IMR-90 (cell line): ENCODE data around the gene GRK5. TPM values are rescaled to one million over a fixed set of nuclear protein-coding genes. Genes with fewer than 3 reads are reported as not detected.

Experiments
- ATAC-seq: fragments of 200-7000 bp; cut with Tn5 transposase; 2 replicates; pipeline ENCODE4 v1.9.1; 2020; ENCODE audit warnings: low read depth, mild to moderate bottlenecking, moderate library complexity
- BruUV-seq: library from RNA; stranded (reverse); fragments of 400-500 nt; replicated peaks from 2 replicates; lab custom pipeline; 2021; lab: Mats Ljungman, UMichigan
- CTCF ChIA-PET: fragments of 300-600 bp; formaldehyde crosslinking; extraction: SDS; loops from one replicate; lab custom pipeline; 2021; ENCODE audit warnings: antibody characterized with exemption; lab: Yijun Ruan, JAX
- POLR2A ChIA-PET: fragments of 300-600 bp; sonication (Branson Sonifier 250); formaldehyde crosslinking; loops from one replicate; lab custom pipeline; 2022; ENCODE audit warnings: antibody characterized with exemption; ENCODE audit not compliant: unreplicated experiment; lab: Charles Lee
- DNase-seq: peaks from one replicate; pipeline ENCODE4 v3.0.0; 2013
- H2AFZ ChIP-seq: replicated peaks from 2 replicates; pipeline ENCODE3; 2013; ENCODE audit warnings: low read length, mild to moderate bottlenecking; ENCODE audit not compliant: poor library complexity
- H2AK5ac ChIP-seq: 2 replicates; pipeline ENCODE4 v1.6.1; 2013; ENCODE audit warnings: low read depth, low read length, inconsistent platforms
- H2AK9ac ChIP-seq: replicated peaks from 2 replicates; pipeline ENCODE3; 2013; ENCODE audit warnings: mild to moderate bottlenecking, low read depth, low read length, moderate library complexity; ENCODE audit not compliant: poor library complexity
- H2BK120ac ChIP-seq: 2 replicates; pipeline ENCODE4 v1.6.1; 2013; ENCODE audit warnings: low read depth, low read length, inconsistent platforms
- H2BK15ac ChIP-seq: 3 replicates; pipeline ENCODE4 v1.6.1; 2013; ENCODE audit warnings: low read depth, low read length, inconsistent platforms
- H2BK20ac ChIP-seq: 2 replicates; pipeline ENCODE4 v1.6.1; 2013; ENCODE audit warnings: low read depth, mild to moderate bottlenecking, inconsistent platforms, low read length, moderate library complexity
- H2BK5ac ChIP-seq: 2 replicates; pipeline ENCODE4 v1.6.1; 2013; ENCODE audit warnings: mild to moderate bottlenecking, low read depth, low read length, inconsistent platforms; ENCODE audit not compliant: poor library complexity, severe bottlenecking
- H3K14ac ChIP-seq: replicated peaks from 2 replicates; pipeline ENCODE4 v1.6.1; 2013; ENCODE audit warnings: low read depth, low read length, inconsistent platforms
- H3K18ac ChIP-seq: 2 replicates; pipeline ENCODE4 v1.6.1; 2013; ENCODE audit warnings: low read depth, low read length, control low read depth
- H3K23ac ChIP-seq: 2 replicates; pipeline ENCODE4 v1.6.1; 2013; ENCODE audit warnings: low read depth, low read length, inconsistent platforms
- H3K27ac ChIP-seq: 2 replicates; pipeline ENCODE4 v1.5.1; 2013; ENCODE audit warnings: mild to moderate bottlenecking, control low read depth, low read length; ENCODE audit not compliant: insufficient read depth
- H3K27me3 ChIP-seq: 2 replicates; pipeline ENCODE4 v1.6.1; 2013; ENCODE audit warnings: low read length; ENCODE audit not compliant: control insufficient read depth, insufficient read depth
- H3K36me3 ChIP-seq: 2 replicates; pipeline ENCODE4 v1.6.1; 2013; ENCODE audit warnings: low read length, mixed read lengths; ENCODE audit not compliant: control insufficient read depth, insufficient read depth
- H3K4ac ChIP-seq: 2 replicates; pipeline ENCODE4 v1.6.1; 2013; ENCODE audit warnings: low read depth, low read length, inconsistent platforms
- H3K4me1 ChIP-seq: 2 replicates; pipeline ENCODE4 v1.6.1; 2013; ENCODE audit warnings: low read length, mixed read lengths; ENCODE audit not compliant: control insufficient read depth, insufficient read depth
- H3K4me2 ChIP-seq: 2 replicates; pipeline ENCODE4 v1.6.1; 2013; ENCODE audit warnings: low read depth, mild to moderate bottlenecking, control low read depth, low read length, moderate library complexity
- H3K4me3 ChIP-seq: 2 replicates; pipeline ENCODE4 v1.5.1; 2013; ENCODE audit warnings: low read depth, mild to moderate bottlenecking, control low read depth, low read length, moderate library complexity; ENCODE audit not compliant: insufficient read depth
- H3K56ac ChIP-seq: 2 replicates; pipeline ENCODE4 v1.6.1; 2013; ENCODE audit warnings: low read length, inconsistent platforms; ENCODE audit not compliant: insufficient read depth; ENCODE audit errors: extremely low read depth
- H3K79me1 ChIP-seq, 2 experiments: 2 replicates each; pipeline ENCODE4 v1.6.1; 2013; ENCODE audit warnings: low read length in 2 of 2, inconsistent platforms in 1 of 2, low read depth in 1 of 2
- H3K9ac ChIP-seq: 2 replicates; pipeline ENCODE4 v1.6.1; 2013; ENCODE audit warnings: low read depth, low read length, control low read depth
- H3K9me1 ChIP-seq: 2 replicates; pipeline ENCODE4 v1.6.1; 2013; ENCODE audit warnings: low read length, inconsistent platforms; ENCODE audit not compliant: insufficient read depth
- H3K9me3 ChIP-seq: 2 replicates; pipeline ENCODE4 v1.6.1; 2013; ENCODE audit warnings: low read length; ENCODE audit not compliant: control insufficient read depth, insufficient read depth
- H4K20me1 ChIP-seq: 2 replicates; pipeline ENCODE4 v1.6.1; 2013; ENCODE audit warnings: low read length, inconsistent platforms; ENCODE audit not compliant: insufficient read depth
- H4K5ac ChIP-seq: 2 replicates; pipeline ENCODE4 v1.6.1; 2013; ENCODE audit warnings: mild to moderate bottlenecking, low read depth, low read length, control low read depth
- H4K8ac ChIP-seq, 2 experiments: 2 replicates each; pipeline ENCODE4 v1.6.1; 2013; ENCODE audit warnings: low read depth in 2 of 2, low read length in 2 of 2, control low read depth in 1 of 2, inconsistent platforms in 1 of 2
- H4K91ac ChIP-seq: 2 replicates; pipeline ENCODE4 v1.6.1; 2013; ENCODE audit warnings: low read depth, low read length, inconsistent platforms; ENCODE audit not compliant: insufficient read depth
- BHLHE40 ChIP-seq: fragments of 150-350 bp; IDR thresholded peaks from 2 replicates; pipeline ENCODE4 v1.6.1; 2016; ENCODE audit warnings: mild to moderate bottlenecking, low read depth, low read length
- CEBPB ChIP-seq: IDR thresholded peaks from 2 replicates; pipeline ENCODE4 v1.6.1; 2012; ENCODE audit warnings: low read depth, low read length, improper control_type of control experiment
- CHD1 ChIP-seq: IDR thresholded peaks from 2 replicates; pipeline ENCODE4 v1.6.1; 2012; ENCODE audit warnings: low read depth, low read length, improper control_type of control experiment
- FOS ChIP-seq: fragments of 150-350 bp; IDR thresholded peaks from 2 replicates; pipeline ENCODE4 v1.6.1; 2016; ENCODE audit warnings: low read depth, low read length
- MAFK ChIP-seq: IDR thresholded peaks from 2 replicates; pipeline ENCODE4 v1.6.1; 2012; ENCODE audit warnings: low read depth, low read length, improper control_type of control experiment
- MAZ ChIP-seq: IDR thresholded peaks from 2 replicates; pipeline ENCODE4 v1.6.1; 2012; ENCODE audit warnings: low read depth, mild to moderate bottlenecking, low read length, improper control_type of control experiment, moderate library complexity, borderline replicate concordance
- MXI1 ChIP-seq: IDR thresholded peaks from 2 replicates; pipeline ENCODE4 v1.6.1; 2012; ENCODE audit warnings: low read depth, mild to moderate bottlenecking, low read length, moderate library complexity, borderline replicate concordance
- NFE2L2 ChIP-seq: fragments of 150-350 bp; IDR thresholded peaks from 2 replicates; pipeline ENCODE4 v1.6.1; 2016; ENCODE audit warnings: low read depth, mild to moderate bottlenecking, low read length
- POLR2A ChIP-seq: IDR thresholded peaks from 2 replicates; pipeline ENCODE4 v1.6.1; 2012; ENCODE audit warnings: mild to moderate bottlenecking, low read depth, low read length
- RAD21 ChIP-seq: IDR thresholded peaks from 2 replicates; pipeline ENCODE4 v1.6.1; 2012; ENCODE audit warnings: low read length, improper control_type of control experiment
- RCOR1 ChIP-seq: IDR thresholded peaks from 2 replicates; pipeline ENCODE4 v1.6.1; 2012; ENCODE audit warnings: mild to moderate bottlenecking, low read length, improper control_type of control experiment; ENCODE audit not compliant: insufficient replicate concordance
- RFX5 ChIP-seq: IDR thresholded peaks from 2 replicates; pipeline ENCODE4 v1.8.0; 2012; ENCODE audit warnings: low read depth, mild to moderate bottlenecking, low read length, moderate library complexity
- SMC3 ChIP-seq: fragments of 150-350 bp; IDR thresholded peaks from 2 replicates; pipeline ENCODE4 v1.6.1; 2016; ENCODE audit warnings: low read depth, mild to moderate bottlenecking, antibody characterized with exemption, low read length, moderate library complexity
- WGBS, 2 experiments: methylation state at CpG; one replicate each; pipeline versions ENCODE4 v1.1.5 to v1.1.7; 2013; ENCODE audit warnings: missing lambda C conversion rate in 2 of 2; ENCODE audit not compliant: insufficient read length in 1 of 2; ENCODE audit errors: extremely low coverage in 2 of 2; 5-methylcytosine and 5-hydroxymethylcytosine counted together
- dilution Hi-C: fragments of 300-500 bp; cut with HindIII; formaldehyde crosslinking; loops from one replicate; pipeline ENCODE4 v1.14.3; 2018; ENCODE audit warnings: low sequenced_read_pairs; ENCODE audit not compliant: unreplicated experiment
- in situ Hi-C: fragments of 300-500 bp; cut with MboI; formaldehyde crosslinking; loops from 3 replicates; pipeline ENCODE4 v1.14.3; 2019; ENCODE audit warnings: low sequenced_read_pairs, inconsistent platforms, mixed read lengths
- intact Hi-C: fragments of 100-400 bp; cut with micrococcal nuclease; formaldehyde crosslinking; loops from 2 replicates; pipeline ENCODE4 v1.10.0; 2022
- polyA plus RNA-seq, 3 experiments: library from polyadenylated mRNA; depleted of rRNA; stranded (reverse); fragments of >200 nt; gene quantifications; 2 replicates each; pipeline ENCODE4 v1.2.3, GENCODE V29; 2012; ENCODE audit warnings: low replicate concordance in 1 of 3
- total RNA-seq: library from RNA; depleted of rRNA; stranded (reverse); fragments of >200 nt; gene quantifications from 2 replicates; pipeline ENCODE4 v1.2.3, GENCODE V29; 2012
- TF ChIP-seq, protein P1 (sequence below): conservative IDR thresholded peaks from 2 replicates; pipeline ENCODE4 v1.5.1; 2012; ENCODE audit warnings: mild to moderate bottlenecking, low read depth, low read length, improper control_type of control experiment
- TF ChIP-seq, protein P2 (sequence below): fragments of 150-350 bp; IDR thresholded peaks from 2 replicates; pipeline ENCODE4 v1.6.1; 2016; ENCODE audit warnings: low read depth, mild to moderate bottlenecking, low read length, moderate library complexity, borderline replicate concordance
- TF ChIP-seq, protein P3 (sequence below): fragments of 150-350 bp; IDR thresholded peaks from 2 replicates; pipeline ENCODE4 v1.6.1; 2017; ENCODE audit warnings: mild to moderate bottlenecking, antibody characterized with exemption, low read length, low read depth

The GRK5 gene
- total and polyA plus RNA-seq, 2 of the 4 experiments (the other 2 are of a cell fraction) = 12.9 to 16.3 TPM

DNA sequence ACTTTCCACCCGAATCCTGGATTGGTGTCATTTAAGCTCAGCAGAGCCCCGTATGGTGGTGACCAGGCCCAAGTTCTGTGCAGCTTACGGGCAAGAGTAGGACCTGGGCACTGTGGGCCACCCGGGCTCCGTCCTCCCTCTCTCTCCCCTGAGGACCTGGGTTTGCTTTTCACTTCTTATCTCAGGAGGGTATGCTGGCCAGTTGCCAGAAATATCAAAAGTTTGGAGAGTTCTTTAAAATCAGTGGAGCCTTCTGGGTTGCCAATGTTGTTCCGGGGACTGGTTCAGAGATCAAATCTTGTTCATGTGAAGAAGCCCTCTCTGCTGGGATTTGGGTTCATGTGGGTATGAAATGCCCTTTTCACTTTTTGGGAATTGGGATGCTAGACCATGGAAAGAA is 145.4 kb downstream of the GRK5 start:
- dilution Hi-C loops (no loop called here), in situ Hi-C loops (no loop called here), intact Hi-C loops (no loop called here)
- DNase-seq = no peak
- H4K20me1 ChIP-seq = peaks cover 51% of the 10 kb centered on the region
- peaks cover 29 to 78% of the 10 kb centered on the region in 2 experiments for H3K79me1 ChIP-seq
- no peak overlapping the region for H4K91ac ChIP-seq
- H2BK20ac ChIP-seq = no peak overlapping the region
- no peak for ATAC-seq
- no peak overlapping the region for H4K5ac ChIP-seq
- no peak overlapping the region for H3K18ac ChIP-seq
- no peak overlapping the region for H3K9ac ChIP-seq
- no peak overlapping the region for H2AK9ac ChIP-seq
- no peak overlapping the region for H3K56ac ChIP-seq
- H2BK120ac ChIP-seq = no peak overlapping the region
- ChIA-PET CTCF (interaction anchor here (1.3 kb wide), 1 partner anchor 12 kb away, joined by 3 read pairs; no protein-coding TSS in a partner anchor), POLR2A (no interaction called here)
- peaks cover 28% of the 10 kb centered on the region for H3K4me1 ChIP-seq
- no peak for TF ChIP-seq BHLHE40
- TF ChIP-seq CEBPB = no peak
- no peak for TF ChIP-seq MXI1
- TF ChIP-seq, protein P1, sequence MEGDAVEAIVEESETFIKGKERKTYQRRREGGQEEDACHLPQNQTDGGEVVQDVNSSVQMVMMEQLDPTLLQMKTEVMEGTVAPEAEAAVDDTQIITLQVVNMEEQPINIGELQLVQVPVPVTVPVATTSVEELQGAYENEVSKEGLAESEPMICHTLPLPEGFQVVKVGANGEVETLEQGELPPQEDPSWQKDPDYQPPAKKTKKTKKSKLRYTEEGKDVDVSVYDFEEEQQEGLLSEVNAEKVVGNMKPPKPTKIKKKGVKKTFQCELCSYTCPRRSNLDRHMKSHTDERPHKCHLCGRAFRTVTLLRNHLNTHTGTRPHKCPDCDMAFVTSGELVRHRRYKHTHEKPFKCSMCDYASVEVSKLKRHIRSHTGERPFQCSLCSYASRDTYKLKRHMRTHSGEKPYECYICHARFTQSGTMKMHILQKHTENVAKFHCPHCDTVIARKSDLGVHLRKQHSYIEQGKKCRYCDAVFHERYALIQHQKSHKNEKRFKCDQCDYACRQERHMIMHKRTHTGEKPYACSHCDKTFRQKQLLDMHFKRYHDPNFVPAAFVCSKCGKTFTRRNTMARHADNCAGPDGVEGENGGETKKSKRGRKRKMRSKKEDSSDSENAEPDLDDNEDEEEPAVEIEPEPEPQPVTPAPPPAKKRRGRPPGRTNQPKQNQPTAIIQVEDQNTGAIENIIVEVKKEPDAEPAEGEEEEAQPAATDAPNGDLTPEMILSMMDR = no peak
- no peak for TF ChIP-seq CHD1
- TF ChIP-seq RFX5 = no peak
- TF ChIP-seq, protein P2, sequence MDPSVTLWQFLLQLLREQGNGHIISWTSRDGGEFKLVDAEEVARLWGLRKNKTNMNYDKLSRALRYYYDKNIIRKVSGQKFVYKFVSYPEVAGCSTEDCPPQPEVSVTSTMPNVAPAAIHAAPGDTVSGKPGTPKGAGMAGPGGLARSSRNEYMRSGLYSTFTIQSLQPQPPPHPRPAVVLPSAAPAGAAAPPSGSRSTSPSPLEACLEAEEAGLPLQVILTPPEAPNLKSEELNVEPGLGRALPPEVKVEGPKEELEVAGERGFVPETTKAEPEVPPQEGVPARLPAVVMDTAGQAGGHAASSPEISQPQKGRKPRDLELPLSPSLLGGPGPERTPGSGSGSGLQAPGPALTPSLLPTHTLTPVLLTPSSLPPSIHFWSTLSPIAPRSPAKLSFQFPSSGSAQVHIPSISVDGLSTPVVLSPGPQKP = no peak
- TF ChIP-seq, protein P3, sequence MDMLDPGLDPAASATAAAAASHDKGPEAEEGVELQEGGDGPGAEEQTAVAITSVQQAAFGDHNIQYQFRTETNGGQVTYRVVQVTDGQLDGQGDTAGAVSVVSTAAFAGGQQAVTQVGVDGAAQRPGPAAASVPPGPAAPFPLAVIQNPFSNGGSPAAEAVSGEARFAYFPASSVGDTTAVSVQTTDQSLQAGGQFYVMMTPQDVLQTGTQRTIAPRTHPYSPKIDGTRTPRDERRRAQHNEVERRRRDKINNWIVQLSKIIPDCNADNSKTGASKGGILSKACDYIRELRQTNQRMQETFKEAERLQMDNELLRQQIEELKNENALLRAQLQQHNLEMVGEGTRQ = no peak
- TF ChIP-seq SMC3 = no peak
- TF ChIP-seq MAZ = no peak
- TF ChIP-seq RCOR1 = no peak
- TF ChIP-seq POLR2A = no peak
- no peak for TF ChIP-seq FOS
- TF ChIP-seq RAD21 = no peak
- no peak for TF ChIP-seq NFE2L2
- TF ChIP-seq MAFK = no peak
- H3K14ac ChIP-seq = no peak overlapping the region
- no peak overlapping the region for H3K4ac ChIP-seq
- 100% methylated on average over 3 of the region's 6 CpGs; no CpG with 5 or more reads in 1 of the 2 experiments for WGBS, 2 experiments
- H2BK15ac ChIP-seq = no peak overlapping the region
- H2AFZ ChIP-seq = no peak overlapping the region
- peaks cover 24% of the 10 kb centered on the region for H3K36me3 ChIP-seq
- H3K4me2 ChIP-seq = no peak overlapping the region
- no peak overlapping the region for H3K27ac ChIP-seq
- H3K9me1 ChIP-seq = peaks cover 4% of the 10 kb centered on the region; the same call in 1 of the 2 replicates
- H3K23ac ChIP-seq = no peak overlapping the region
- H2AK5ac ChIP-seq = no peak overlapping the region
- no TSS peak for BruUV-seq
- H3K27me3 ChIP-seq = no peaks in the 10 kb centered on the region
- H3K4me3 ChIP-seq = no peak overlapping the region
- H3K9me3 ChIP-seq = peaks cover 6% of the 10 kb centered on the region; the same call in 1 of the 2 replicates
- H4K8ac ChIP-seq = no peak overlapping the region
- no peak overlapping the region for H2BK5ac ChIP-seq
